Astrocyte (in vitro differentiated cells and primary cell): Measurements from ENCODE around the gene DGKB. TPM values are rescaled to one million over a fixed set of nuclear protein-coding genes. Genes with fewer than 3 reads are reported as not detected.

ENCODE experiments used
- DNase-seq: peaks from one replicate; pipeline ENCODE4 v3.0.0-alpha.2; 2010; ENCODE audit warnings: low read depth
- FAIRE-seq: peaks from 2 replicates; lab custom pipeline; 2011; peaks lifted over from hg19 to GRCh38; lab: Jason Lieb, UNC
- H2AFZ ChIP-seq: 2 replicates; pipeline ENCODE4 v1.6.0; 2012; ENCODE audit warnings: low read depth, low read length, inconsistent platforms
- H3K27ac ChIP-seq: 2 replicates; pipeline ENCODE4 v1.5.1; 2011; ENCODE audit warnings: low read depth, low read length, inconsistent platforms
- H3K27me3 ChIP-seq: 2 replicates; pipeline ENCODE4 v1.6.0; 2011; ENCODE audit warnings: low read length, inconsistent platforms; ENCODE audit not compliant: insufficient read depth
- H3K36me3 ChIP-seq: 2 replicates; pipeline ENCODE4 v1.5.1; 2011; ENCODE audit warnings: low read length, inconsistent platforms; ENCODE audit not compliant: insufficient read depth
- H3K4me1 ChIP-seq: 2 replicates; pipeline ENCODE4 v1.5.1; 2011; ENCODE audit warnings: low read length, inconsistent platforms; ENCODE audit not compliant: insufficient read depth
- H3K4me2 ChIP-seq: 2 replicates; pipeline ENCODE4 v1.6.0; 2012; ENCODE audit warnings: low read length, inconsistent platforms
- H3K4me3 ChIP-seq: 2 replicates; pipeline ENCODE4 v1.5.1; 2011; ENCODE audit warnings: low read depth, mild to moderate bottlenecking, low read length, inconsistent platforms; ENCODE audit not compliant: insufficient read depth
- H3K79me2 ChIP-seq: 2 replicates; pipeline ENCODE4 v1.6.0; 2012; ENCODE audit warnings: mild to moderate bottlenecking, low read length, inconsistent platforms; ENCODE audit not compliant: insufficient read depth
- H3K9ac ChIP-seq: 2 replicates; pipeline ENCODE4 v1.6.0; 2012; ENCODE audit warnings: mild to moderate bottlenecking, low read length, inconsistent platforms
- H3K9me3 ChIP-seq: 2 replicates; pipeline ENCODE4 v1.5.1; 2012; ENCODE audit warnings: low read depth, mild to moderate bottlenecking, low read length, inconsistent platforms; ENCODE audit not compliant: insufficient read depth
- H4K20me1 ChIP-seq: 2 replicates; pipeline ENCODE4 v1.6.0; 2012; ENCODE audit warnings: low read length, inconsistent platforms; ENCODE audit not compliant: insufficient read depth
- H3K27ac Mint-ChIP-seq: one replicate; pipeline ENCODE4 v1.8.0; 2021; ENCODE audit warnings: mild to moderate bottlenecking, mixed read lengths; ENCODE audit not compliant: unreplicated experiment
- H3K27me3 Mint-ChIP-seq: one replicate; pipeline ENCODE4 v1.8.0; 2021; ENCODE audit warnings: low read depth, mixed read lengths; ENCODE audit not compliant: unreplicated experiment
- H3K36me3 Mint-ChIP-seq: one replicate; pipeline ENCODE4 v1.8.0; 2021; ENCODE audit warnings: low read depth, mixed read lengths; ENCODE audit not compliant: unreplicated experiment
- H3K4me1 Mint-ChIP-seq: one replicate; pipeline ENCODE4 v1.8.0; 2021; ENCODE audit warnings: low read depth, mixed read lengths; ENCODE audit not compliant: unreplicated experiment
- H3K4me3 Mint-ChIP-seq: one replicate; pipeline ENCODE4 v1.8.0; 2021; ENCODE audit warnings: mild to moderate bottlenecking, moderate library complexity, mixed read lengths; ENCODE audit not compliant: unreplicated experiment
- H3K9me3 Mint-ChIP-seq: one replicate; pipeline ENCODE4 v1.8.0; 2021; ENCODE audit warnings: mild to moderate bottlenecking, mixed read lengths; ENCODE audit not compliant: unreplicated experiment
- CTCF ChIP-seq: IDR thresholded peaks from 2 replicates; pipeline ENCODE4 v1.5.1; 2011; ENCODE audit warnings: low read depth, mild to moderate bottlenecking, inconsistent platforms, low read length, moderate library complexity; ENCODE audit not compliant: insufficient read depth
- EZH2 ChIP-seq: IDR thresholded peaks from 2 replicates; pipeline ENCODE4 v1.6.1; 2012; ENCODE audit warnings: mild to moderate bottlenecking, low read length, inconsistent platforms; ENCODE audit not compliant: insufficient read depth
- total RNA-seq: library from RNA; stranded (reverse); gene quantifications from 2 replicates; pipeline ENCODE4 v1.2.1, GENCODE V29; 2021

Gene DGKB
- total RNA-seq, 1 donor from 2014 or later: 0.39 TPM

GRCh38 chr7:14195079-14195478, 707.5 kb downstream of the DGKB start:
- no peak for FAIRE-seq
- TF ChIP-seq EZH2: no peak
- TF ChIP-seq CTCF: no peak
- H3K27me3 Mint-ChIP-seq: no peaks in the 10 kb centered on the region
- peak overlapping the region; percentile 37 for H2AFZ ChIP-seq
- H3K9me3 Mint-ChIP-seq: no peaks in the 10 kb centered on the region
- H3K4me1 ChIP-seq: peaks cover 5% of the 10 kb centered on the region
- H3K9me3 ChIP-seq: no peaks in the 10 kb centered on the region
- H3K9ac ChIP-seq: no peak overlapping the region
- no peak for DNase-seq
- no peaks in the 10 kb centered on the region for H3K36me3 Mint-ChIP-seq
- no peak overlapping the region for H3K4me3 ChIP-seq
- H3K27ac ChIP-seq: no peak overlapping the region
- no peak overlapping the region for H3K27ac Mint-ChIP-seq
- H3K79me2 ChIP-seq: no peaks in the 10 kb centered on the region
- H3K27me3 ChIP-seq: no peaks in the 10 kb centered on the region
- no peak overlapping the region for H3K4me2 ChIP-seq
- H3K36me3 ChIP-seq: no peaks in the 10 kb centered on the region
- H3K4me1 Mint-ChIP-seq: peaks cover 19% of the 10 kb centered on the region
- no peaks in the 10 kb centered on the region for H4K20me1 ChIP-seq
- no peak overlapping the region for H3K4me3 Mint-ChIP-seq

DNA sequence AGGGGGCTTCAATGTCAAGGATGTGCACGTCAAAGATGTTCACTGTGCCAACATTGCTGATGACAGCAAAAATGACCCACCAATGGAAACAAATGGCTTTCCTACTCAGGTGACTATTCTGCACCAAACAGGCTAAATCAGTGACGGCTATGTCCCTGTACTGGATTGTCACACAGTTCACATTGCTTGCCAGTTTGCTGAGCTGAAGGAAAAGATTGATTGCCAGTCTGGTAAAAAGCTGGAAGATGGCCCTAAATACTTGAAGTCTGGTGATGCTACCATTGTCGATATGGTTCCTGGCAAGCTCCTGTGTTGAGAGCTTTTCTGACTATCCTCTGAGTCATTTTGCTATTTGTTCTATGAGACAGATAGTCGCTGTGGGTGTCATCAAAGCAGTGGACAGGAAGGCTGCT, 710.9 kb downstream of the DGKB start:
- no peak overlapping the region for H3K4me3 Mint-ChIP-seq
- TF ChIP-seq CTCF (no peak), EZH2 (no peak)
- no peaks in the 10 kb centered on the region for H3K36me3 Mint-ChIP-seq
- H3K9me3 Mint-ChIP-seq: no peaks in the 10 kb centered on the region
- no peaks in the 10 kb centered on the region for H4K20me1 ChIP-seq
- no peak overlapping the region for H3K27ac Mint-ChIP-seq
- H3K27ac ChIP-seq: no peak overlapping the region
- peaks cover 14% of the 10 kb centered on the region for H3K4me1 Mint-ChIP-seq
- no peak overlapping the region for H2AFZ ChIP-seq
- DNase-seq (peak; percentile 45), FAIRE-seq (peak; percentile 41)
- H3K36me3 ChIP-seq: no peaks in the 10 kb centered on the region
- H3K9me3 ChIP-seq: no peaks in the 10 kb centered on the region
- no peak overlapping the region for H3K4me2 ChIP-seq
- no peak overlapping the region for H3K4me3 ChIP-seq
- peaks cover under 1% of the 10 kb centered on the region for H3K4me1 ChIP-seq
- H3K27me3 ChIP-seq: no peaks in the 10 kb centered on the region
- no peak overlapping the region for H3K9ac ChIP-seq
- H3K27me3 Mint-ChIP-seq: no peaks in the 10 kb centered on the region
- no peaks in the 10 kb centered on the region for H3K79me2 ChIP-seq

- FAIRE-seq: no peak
Observed at GRCh38 chr7:14184292-14184864, 718.2 kb downstream of the DGKB start.

More at GRCh38 chr7:14184292-14184864, 718.2 kb downstream of the DGKB start:
- Histone ChIP-seq H4K20me1 (no peaks in the 10 kb centered on the region), H3K27ac (no peak overlapping the region), H3K4me1 (no peaks in the 10 kb centered on the region), H3K36me3 (no peaks in the 10 kb centered on the region), H3K79me2 (no peaks in the 10 kb centered on the region), H2AFZ (no peak overlapping the region), H3K9me3 (no peaks in the 10 kb centered on the region), H3K4me2 (no peak overlapping the region), H3K27me3 (no peaks in the 10 kb centered on the region), H3K4me3 (no peak overlapping the region), H3K9ac (no peak overlapping the region)
- Mint-ChIP-seq H3K36me3 (no peaks in the 10 kb centered on the region), H3K4me1 (no peaks in the 10 kb centered on the region), H3K27me3 (no peaks in the 10 kb centered on the region), H3K27ac (peak overlapping the region; percentile 62), H3K9me3 (peaks cover 3% of the 10 kb centered on the region), H3K4me3 (no peak overlapping the region)
- TF ChIP-seq EZH2: no peak
- TF ChIP-seq CTCF: no peak
- DNase-seq: no peak
